H9 (cell line): ENCODE data around the gene ZMAT5. TPM values are rescaled to one million over a fixed set of nuclear protein-coding genes. Genes with fewer than 3 reads are reported as not detected.
A peak's percentile ranks its signal among the peaks of the same experiment; 100 is the strongest.

Experiments used
- DNase-seq: peaks from one replicate; pipeline ENCODE4 v3.0.0-alpha.2; 2017
- H2AFZ ChIP-seq: one replicate; pipeline ENCODE4 v1.6.1; 2013; ENCODE audit warnings: mild to moderate bottlenecking, low read length, control low read depth, moderate library complexity
- H2AK5ac ChIP-seq: 2 replicates; pipeline ENCODE4 v1.6.1; 2013; ENCODE audit warnings: low read length, control low read depth, mixed read lengths; ENCODE audit not compliant: insufficient read length
- H2BK120ac ChIP-seq: one replicate; pipeline ENCODE4 v1.6.1; 2013; ENCODE audit warnings: low read depth, mild to moderate bottlenecking, low read length, control low read depth, inconsistent platforms; ENCODE audit not compliant: poor library complexity, severe bottlenecking
- H2BK12ac ChIP-seq: 2 replicates; pipeline ENCODE4 v1.6.1; 2013; ENCODE audit warnings: low read length, control low read depth, mixed read lengths, low read depth; ENCODE audit not compliant: insufficient read length
- H2BK15ac ChIP-seq: 2 replicates; pipeline ENCODE4 v1.6.1; 2013; ENCODE audit warnings: low read depth, low read length, control low read depth
- H2BK20ac ChIP-seq: one replicate; pipeline ENCODE4 v1.6.1; 2013; ENCODE audit warnings: low read depth, mild to moderate bottlenecking, low read length, control low read depth, inconsistent platforms; ENCODE audit not compliant: poor library complexity, severe bottlenecking
- H2BK5ac ChIP-seq: 2 replicates; pipeline ENCODE4 v1.6.1; 2013; ENCODE audit warnings: low read length, control low read depth, mixed read lengths; ENCODE audit not compliant: insufficient read length
- H3K14ac ChIP-seq: 2 replicates; pipeline ENCODE4 v1.6.1; 2013; ENCODE audit warnings: low read length, control low read depth; ENCODE audit not compliant: insufficient read depth
- H3K18ac ChIP-seq: 2 replicates; pipeline ENCODE4 v1.6.1; 2013; ENCODE audit warnings: low read depth, mild to moderate bottlenecking, mixed read lengths, low read length, control low read depth; ENCODE audit not compliant: insufficient read length
- H3K23ac ChIP-seq: 2 replicates; pipeline ENCODE4 v1.6.1; 2013; ENCODE audit warnings: low read length, control low read depth, mixed read lengths, low read depth; ENCODE audit not compliant: insufficient read length
- H3K23me2 ChIP-seq: 2 replicates; pipeline ENCODE4 v1.6.1; 2013; ENCODE audit warnings: low read depth, mild to moderate bottlenecking, mixed read lengths, low read length, control low read depth; ENCODE audit not compliant: insufficient read length, poor library complexity, severe bottlenecking
- H3K27ac ChIP-seq: 2 replicates; pipeline ENCODE4 v1.5.1; 2013; ENCODE audit warnings: low read length, control low read depth, mixed read lengths, low read depth; ENCODE audit not compliant: insufficient read length
- H3K27me3 ChIP-seq: 2 replicates; pipeline ENCODE4 v1.6.1; 2013; ENCODE audit warnings: low read length, control low read depth, inconsistent platforms; ENCODE audit not compliant: insufficient read depth
- H3K4ac ChIP-seq: 2 replicates; pipeline ENCODE4 v1.6.1; 2013; ENCODE audit warnings: low read depth, mild to moderate bottlenecking, control low read depth, inconsistent platforms, low read length, moderate library complexity
- H3K4me1 ChIP-seq: 2 replicates; pipeline ENCODE4 v1.6.1; 2013; ENCODE audit warnings: low read length, control low read depth, inconsistent platforms; ENCODE audit not compliant: insufficient read depth
- H3K4me2 ChIP-seq: 2 replicates; pipeline ENCODE4 v1.6.1; 2013; ENCODE audit warnings: low read length, control low read depth, mixed read lengths; ENCODE audit not compliant: insufficient read length, insufficient read depth
- H3K56ac ChIP-seq: 2 replicates; pipeline ENCODE4 v1.6.1; 2013; ENCODE audit warnings: low read depth, mild to moderate bottlenecking, mixed read lengths, low read length, control low read depth; ENCODE audit not compliant: insufficient read length
- H3K79me1 ChIP-seq: 2 replicates; pipeline ENCODE4 v1.6.1; 2013; ENCODE audit warnings: low read depth, mild to moderate bottlenecking, moderate library complexity, low read length, control low read depth, inconsistent platforms; ENCODE audit not compliant: insufficient read depth, poor library complexity, severe bottlenecking
- H3K79me2 ChIP-seq: 2 replicates; pipeline ENCODE4 v1.6.1; 2013; ENCODE audit warnings: low read length, control low read depth, inconsistent platforms; ENCODE audit not compliant: insufficient read depth
- H3K9ac ChIP-seq: 2 replicates; pipeline ENCODE4 v1.6.1; 2013; ENCODE audit warnings: low read length, control low read depth, mixed read lengths; ENCODE audit not compliant: insufficient read length; ENCODE audit errors: extremely low read depth
- H3K9me3 ChIP-seq: one replicate; pipeline ENCODE4 v1.6.1; 2013; ENCODE audit warnings: low read depth, low read length, inconsistent platforms; ENCODE audit not compliant: control insufficient read depth
- H3T11ph ChIP-seq: one replicate; pipeline ENCODE4 v1.6.1; 2013; ENCODE audit warnings: mild to moderate bottlenecking, low read length, control low read depth, inconsistent platforms
- H4K20me1 ChIP-seq: one replicate; pipeline ENCODE4 v1.6.1; 2013; ENCODE audit not compliant: control insufficient read depth, insufficient read length, insufficient read depth
- H4K5ac ChIP-seq: 2 replicates; pipeline ENCODE4 v1.6.1; 2013; ENCODE audit warnings: low read depth, mild to moderate bottlenecking, mixed read lengths, low read length, control low read depth; ENCODE audit not compliant: insufficient read length
- H4K8ac ChIP-seq: replicated peaks from 2 replicates; pipeline ENCODE4 v1.6.1; 2013; ENCODE audit warnings: low read length, control low read depth, mixed read lengths, low read depth; ENCODE audit not compliant: insufficient read length
- H4K91ac ChIP-seq: 2 replicates; pipeline ENCODE4 v1.6.1; 2013; ENCODE audit warnings: low read depth, mild to moderate bottlenecking, moderate library complexity, mixed read lengths, low read length, control low read depth; ENCODE audit not compliant: insufficient read length
- H3K27ac Mint-ChIP-seq, 3 experiments: 2 replicates in 2 of 3; 3 replicates in 1 of 3; pipeline ENCODE4 v1.8.0; 2020 to 2021; ENCODE audit warnings: mixed read lengths in 3 of 3, mild to moderate bottlenecking in 1 of 3, moderate library complexity in 1 of 3
- H3K27me3 Mint-ChIP-seq: 2 replicates; pipeline ENCODE4 v1.8.0; 2021; ENCODE audit warnings: low read depth, mild to moderate bottlenecking, moderate library complexity, mixed read lengths
- H3K36me3 Mint-ChIP-seq, 3 experiments: 2 replicates in 2 of 3; 3 replicates in 1 of 3; pipeline ENCODE4 v1.8.0; 2020 to 2021; ENCODE audit warnings: low read depth in 3 of 3, mixed read lengths in 3 of 3; ENCODE audit not compliant: insufficient read depth in 1 of 3
- H3K4me1 Mint-ChIP-seq, 2 experiments: 2 replicates each; pipeline ENCODE4 v1.8.0; 2020; ENCODE audit warnings: mixed read lengths in 2 of 2
- H3K4me3 Mint-ChIP-seq, 2 experiments: 2 replicates in 1 of 2; 3 replicates in 1 of 2; pipeline ENCODE4 v1.8.0; 2020 to 2021; ENCODE audit warnings: mild to moderate bottlenecking in 2 of 2, mixed read lengths in 2 of 2, moderate library complexity in 1 of 2
- H3K9me3 Mint-ChIP-seq, 2 experiments: 2 replicates in 1 of 2; 3 replicates in 1 of 2; pipeline ENCODE4 v1.8.0; 2020; ENCODE audit warnings: mild to moderate bottlenecking in 2 of 2, mixed read lengths in 2 of 2, moderate library complexity in 1 of 2
- CTCF ChIP-seq: fragments of 200-600 bp; sonication (generic); conservative IDR thresholded peaks from 3 replicates; pipeline ENCODE4 v1.8.0; 2021; ENCODE audit warnings: antibody characterized with exemption, mild to moderate bottlenecking
- WGBS: extraction: QIAGEN DNeasy Blood & Tissue Kit; methylation state at CpG from one replicate; pipeline ENCODE4 v1.1.7; 2013; ENCODE audit warnings: missing lambda C conversion rate, low lambda C conversion rate, mixed read lengths; ENCODE audit not compliant: insufficient read length; ENCODE audit errors: extremely low coverage; 5-methylcytosine and 5-hydroxymethylcytosine counted together
- total RNA-seq: library from RNA; stranded (reverse); gene quantifications from 2 replicates; pipeline ENCODE4 v1.2.1, GENCODE V29; 2021

The ZMAT5 gene
- total RNA-seq, 1 experiment from 2014 or later: 13.9 TPM

GRCh38 chr22:29790061-29790460 is 23.3 kb upstream of the ZMAT5 start:
- Histone ChIP-seq H3K9ac (no peak overlapping the region), H4K91ac (no peak overlapping the region), H2BK20ac (no peak overlapping the region), H3K14ac (no peak overlapping the region), H3K27ac (no peak overlapping the region), H3T11ph (no peak overlapping the region), H4K8ac (no peak overlapping the region), H4K20me1 (no peaks in the 10 kb centered on the region), H3K9me3 (no peaks in the 10 kb centered on the region), H3K4me2 (no peak overlapping the region), H2AFZ (no peak overlapping the region), H3K4me1 (no peaks in the 10 kb centered on the region), H2BK120ac (no peak overlapping the region), H2BK15ac (no peak overlapping the region), H2AK5ac (no peak overlapping the region), H4K5ac (no peak overlapping the region), H3K79me2 (no peaks in the 10 kb centered on the region), H2BK5ac (no peak overlapping the region), H3K23me2 (no peaks in the 10 kb centered on the region), H2BK12ac (no peak overlapping the region), H3K18ac (no peak overlapping the region), H3K23ac (no peak overlapping the region), H3K79me1 (no peaks in the 10 kb centered on the region), H3K56ac (no peak overlapping the region), H3K27me3 (no peaks in the 10 kb centered on the region), H3K4ac (no peak overlapping the region)
- Mint-ChIP-seq H3K36me3 (peaks cover 2 to 58% (median 29%) of the 10 kb centered on the region in 3 experiments; a peak in 6 of 7 replicates), H3K9me3 (no peaks in the 10 kb centered on the region), H3K4me1 (peaks cover 17 to 22% of the 10 kb centered on the region in 2 experiments), H3K27ac (0 out of 7 replicates have a peak overlapping the region, but pooled peaks of 1 of the 3 experiments have one; percentile 53), H3K27me3 (no peaks in the 10 kb centered on the region), H3K4me3 (no peak overlapping the region)
- no CpG with 5 or more reads among the region's 5 CpGs for WGBS
- DNase-seq: no peak
- no peak for TF ChIP-seq CTCF
